GM11168 (cell line): ENCODE results near the gene BTRC.
"Not testable (repeated sequence)": the region's sequence is repeated elsewhere in the genome, so short reads cannot be mapped to it uniquely, and the experiment has no call there.

Source experiments
- in situ Hi-C: fragments of 300-500 bp; cut with MboI; formaldehyde crosslinking; loops from one replicate; pipeline ENCODE4 v1.12.0; 2022; ENCODE audit warnings: low sequenced_read_pairs; ENCODE audit not compliant: unreplicated experiment

BTRC gene

GRCh38 chr10:101341438-101341837 is 12.5 kb upstream of the BTRC start:
- in situ Hi-C loops: no loop called here

DNA sequence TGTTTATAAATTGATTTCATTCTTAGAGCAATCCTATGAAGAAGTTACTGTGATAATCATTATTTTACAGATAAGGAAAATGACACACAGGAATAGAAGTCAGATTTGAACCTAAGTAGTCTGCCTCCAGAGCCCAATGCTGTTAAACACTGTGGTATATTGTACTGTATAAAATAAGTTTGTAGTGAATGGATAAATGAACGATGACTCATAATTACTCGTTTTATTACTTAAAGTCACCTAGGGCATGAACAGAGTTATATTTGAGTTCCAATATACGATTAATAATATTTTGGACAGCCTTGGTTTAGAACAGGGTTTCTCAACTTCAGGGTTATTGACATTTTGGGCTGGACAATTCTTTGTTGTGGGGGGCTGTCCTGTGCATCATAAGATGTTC is 7.8 kb upstream of the BTRC start:
- in situ Hi-C loops: no loop called here

GRCh38 chr10:101351017-101351416 is 2.9 kb upstream of the BTRC start:
- in situ Hi-C loops: no loop called here

DNA sequence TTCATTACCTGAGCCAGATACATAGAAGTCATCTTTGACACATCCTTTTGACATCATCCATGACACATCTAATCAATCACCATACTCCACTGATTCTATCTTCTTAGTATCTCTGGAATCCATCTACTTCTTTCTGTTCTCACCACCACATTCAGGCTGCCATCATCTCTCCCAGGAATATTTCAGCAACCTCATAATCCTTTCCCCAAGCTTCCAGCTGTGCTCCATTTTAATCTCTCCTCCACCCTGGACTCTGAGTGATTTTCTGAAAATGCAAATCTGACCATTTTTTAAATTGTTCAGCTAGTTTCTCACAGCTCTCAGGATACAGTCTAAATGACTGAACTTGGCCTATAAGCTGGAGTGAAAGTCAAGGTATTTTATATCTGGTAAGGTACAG is 2.5 kb upstream of the BTRC start:
- in situ Hi-C loops: no loop called here

GRCh38 chr10:101352857-101353256 is 1.1 kb upstream of the BTRC start:
- in situ Hi-C loops: not testable (repeated sequence)

- in situ Hi-C loops: no loop called here
Measured at GRCh38 chr10:101354328-101355071, 535 bp downstream of the BTRC start.

- in situ Hi-C loops: no loop called here
Measured at GRCh38 chr10:101355072-101355706, 1.2 kb downstream of the BTRC start.

- in situ Hi-C loops: no loop called here
Measured at GRCh38 chr10:101356132-101356531, 2.2 kb downstream of the BTRC start.

DNA sequence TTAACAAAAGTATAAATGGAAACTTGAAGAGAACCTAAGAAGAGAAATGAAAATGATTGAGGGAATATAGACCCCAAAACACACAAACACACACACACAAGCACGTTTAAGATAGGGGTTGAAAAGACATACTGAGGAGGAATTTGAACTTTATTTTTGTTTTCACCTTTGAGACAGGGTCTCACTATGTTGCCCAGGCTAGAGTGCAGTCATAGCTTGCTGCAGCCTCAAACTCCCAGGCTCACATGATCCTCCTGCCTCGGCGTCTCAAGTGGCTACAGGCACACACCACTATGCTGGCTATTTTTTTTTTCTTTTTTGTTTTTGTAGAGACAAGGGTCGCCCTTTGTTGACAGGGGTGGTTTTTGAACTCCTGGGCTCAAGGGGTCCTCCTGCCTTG is 4.0 kb downstream of the BTRC start:
- in situ Hi-C loops: no loop called here

- in situ Hi-C loops: no loop called here
Measured at GRCh38 chr10:101358706-101359300, 4.8 kb downstream of the BTRC start.

DNA sequence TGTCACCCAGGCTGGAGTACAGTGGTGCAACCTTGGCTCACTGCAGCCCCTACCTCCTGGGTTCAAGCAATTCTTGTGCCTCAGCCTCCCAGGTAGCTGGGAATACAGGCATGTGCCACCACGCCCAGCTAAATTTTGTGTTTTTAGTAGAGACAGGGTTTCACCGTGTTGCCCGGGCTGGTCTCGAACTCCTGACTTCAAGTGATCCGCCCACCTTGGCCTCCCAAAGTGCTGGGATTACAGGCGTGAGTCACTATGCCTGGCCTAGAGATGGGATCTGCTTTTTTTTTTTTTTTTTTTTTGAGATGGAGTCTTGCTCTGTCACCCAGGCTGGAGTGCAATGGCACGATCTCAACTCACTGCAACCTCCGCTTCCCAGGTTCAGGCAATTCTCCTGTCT is 6.1 kb downstream of the BTRC start:
- in situ Hi-C loops: not testable (repeated sequence)

GRCh38 chr10:101360841-101361240 is 6.9 kb downstream of the BTRC start:
- in situ Hi-C loops: not testable (repeated sequence)

DNA sequence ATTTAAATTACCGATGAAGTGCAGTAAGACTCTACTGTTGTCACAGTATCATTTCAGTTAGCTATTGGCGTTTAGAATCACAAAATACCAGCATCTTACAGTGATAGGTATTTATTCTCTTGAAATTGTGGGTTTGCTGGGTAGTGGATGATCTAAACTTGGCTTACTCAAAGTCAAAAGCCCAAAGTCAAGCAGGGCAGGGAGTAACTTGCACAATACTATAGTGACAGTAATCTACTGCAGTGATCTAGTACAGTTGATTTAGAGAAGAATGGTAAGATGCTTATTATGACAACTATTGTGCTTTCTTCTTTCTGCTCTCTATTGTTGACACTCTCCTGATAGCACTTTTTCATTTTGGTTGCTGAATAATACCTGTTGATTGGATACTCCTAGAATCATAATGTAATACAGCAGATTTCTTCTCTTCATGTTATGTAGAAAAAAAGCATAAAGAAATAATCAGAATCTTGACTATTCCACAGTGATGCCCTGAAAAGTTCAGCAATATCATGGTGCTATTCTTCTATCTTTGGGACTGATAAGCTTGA is 10.0 kb downstream of the BTRC start:
- in situ Hi-C loops: no loop called here

DNA sequence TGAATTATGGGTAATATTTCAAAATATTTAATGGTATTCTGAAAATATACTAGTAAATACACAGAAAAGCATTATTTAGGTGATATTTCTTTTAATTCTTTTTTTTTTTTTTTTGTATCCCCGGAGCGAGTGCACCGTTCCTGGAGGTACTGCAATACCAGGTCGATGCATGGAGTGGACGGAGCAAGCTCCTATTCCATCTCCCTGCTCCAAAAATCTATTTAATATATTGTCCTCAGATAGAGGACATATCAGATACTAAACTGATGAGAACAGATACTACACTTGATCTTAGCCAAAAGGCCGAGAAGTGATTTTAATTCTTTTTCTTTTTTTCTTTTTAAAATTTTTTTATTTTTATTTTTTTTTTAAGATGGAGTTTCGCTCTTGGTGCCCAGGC is 10.8 kb downstream of the BTRC start:
- in situ Hi-C loops: no loop called here

- in situ Hi-C loops: no loop called here
Measured at GRCh38 chr10:101367569-101368453, 13.8 kb downstream of the BTRC start.

- in situ Hi-C loops: no loop called here
Measured at GRCh38 chr10:101373063-101373462, 19.1 kb downstream of the BTRC start.

GRCh38 chr10:101373993-101374392 is 20.0 kb downstream of the BTRC start:
- in situ Hi-C loops: not testable (repeated sequence)

DNA sequence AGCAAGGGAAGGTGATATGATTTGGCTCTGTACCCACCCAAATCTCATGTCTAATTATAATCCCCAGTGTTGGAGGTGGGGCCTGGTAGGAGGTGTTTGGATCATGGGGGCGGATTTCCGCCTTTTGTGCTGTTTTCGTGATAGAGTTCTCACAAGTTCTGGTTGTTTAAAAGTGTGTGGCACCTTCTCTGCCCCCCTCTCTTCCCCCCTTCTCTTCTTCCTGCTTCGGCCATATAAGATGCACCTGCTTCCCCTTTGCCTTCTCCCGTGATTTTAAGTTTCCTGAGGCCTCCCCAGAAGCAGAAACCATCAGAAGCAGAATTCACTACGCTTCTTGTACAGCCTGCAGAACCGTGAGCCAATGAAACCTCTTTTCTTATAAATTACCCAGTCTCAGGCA is 21.1 kb downstream of the BTRC start:
- in situ Hi-C loops: no loop called here

GRCh38 chr10:101379663-101380352 is 25.8 kb downstream of the BTRC start:
- in situ Hi-C loops: no loop called here
